K562 (cell line): ENCODE results near the gene TTLL10. TPM values are rescaled to one million over a fixed set of nuclear protein-coding genes. Genes with fewer than 3 reads are reported as not detected.

Source experiments
- ATAC-seq: fragments of 200-7000 bp; cut with Tn5 transposase; 3 replicates; pipeline ENCODE4 v1.9.1; 2020; ENCODE audit warnings: moderate library complexity
- BruUV-seq: library from RNA; stranded (reverse); fragments of 400-500 nt; replicated peaks from 2 replicates; lab custom pipeline; 2021; lab: Mats Ljungman, UMichigan
- CTCF ChIA-PET: fragments of 300-600 bp; formaldehyde crosslinking; extraction: SDS; loops from one replicate; lab custom pipeline; 2021; ENCODE audit warnings: low intra/inter-chr PET ratio; lab: Yijun Ruan, JAX
- POLR2A ChIA-PET: fragments of 300-600, 350-650 bp; sonication (Branson Sonifier 250); formaldehyde crosslinking; extraction: SDS; loops from one replicate; lab custom pipeline; 2021; ENCODE audit warnings: antibody characterized with exemption, inconsistent platforms; lab: Yijun Ruan, JAX
- DNase-seq, 4 experiments: peaks; one replicate each; pipeline versions ENCODE4 v3.0.0 to v3.0.0-alpha.2; 2011 to 2018; ENCODE audit warnings: low spot score in 3 of 4, mixed read lengths in 3 of 4; ENCODE audit errors: extremely low read depth in 1 of 4
- FAIRE-seq: peaks from 2 replicates; lab custom pipeline; 2011; peaks lifted over from hg19 to GRCh38; lab: Jason Lieb, UNC
- H2AFZ ChIP-seq: 2 replicates; pipeline ENCODE4 v1.6.0; 2011; ENCODE audit warnings: low read depth, low read length, control low read depth, inconsistent platforms
- H3K27ac ChIP-seq: fragments of 200-600 bp; 3 replicates; pipeline ENCODE4 v1.8.0; 2011; ENCODE audit warnings: low read depth, mild to moderate bottlenecking, control low read depth, inconsistent platforms, low read length, moderate library complexity, mixed read lengths; ENCODE audit errors: extremely low read depth
- H3K27me3 ChIP-seq, 2 experiments: fragments of 300-600 bp in 1 of 2; 2 replicates in 1 of 2; 3 replicates in 1 of 2; pipeline versions ENCODE4 v1.6.0 to v1.8.0; 2011; ENCODE audit warnings: inconsistent platforms in 2 of 2, low read length in 2 of 2, mild to moderate bottlenecking in 1 of 2, mixed read lengths in 1 of 2, moderate library complexity in 1 of 2; ENCODE audit not compliant: control insufficient read depth in 2 of 2, insufficient read depth in 2 of 2
- H3K36me3 ChIP-seq: fragments of 300-600 bp; 3 replicates; pipeline ENCODE4 v1.8.0; 2011; ENCODE audit warnings: mild to moderate bottlenecking, low read length, inconsistent platforms; ENCODE audit not compliant: control insufficient read depth, insufficient read depth
- H3K4me1 ChIP-seq, 2 experiments: fragments of 200-600 bp in 1 of 2; replicated peaks in 1 of 2; 2 replicates in 1 of 2; 3 replicates in 1 of 2; pipeline versions ENCODE4 v1.5.1 to v1.8.0; 2011; ENCODE audit warnings: inconsistent platforms in 2 of 2, low read length in 2 of 2, mild to moderate bottlenecking in 1 of 2, mixed read lengths in 1 of 2, moderate library complexity in 1 of 2; ENCODE audit not compliant: control insufficient read depth in 2 of 2, insufficient read depth in 2 of 2
- H3K4me2 ChIP-seq: 2 replicates; pipeline ENCODE4 v1.6.1; 2011; ENCODE audit warnings: low read length, control low read depth, inconsistent platforms, mixed read lengths; ENCODE audit not compliant: insufficient read depth
- H3K4me3 ChIP-seq: fragments of 200-600 bp; sonication (generic), shearing (Covaris generic); 2 replicates; pipeline ENCODE4 v1.5.1; 2016; ENCODE audit warnings: control low read depth, inconsistent platforms
- H3K79me2 ChIP-seq: fragments of 200-600 bp; 3 replicates; pipeline ENCODE4 v1.8.0; 2011; ENCODE audit warnings: low read length, inconsistent platforms; ENCODE audit not compliant: control insufficient read depth, insufficient read depth
- H3K9ac ChIP-seq, 2 experiments: 2 replicates each; pipeline versions ENCODE4 v1.6.0 to v1.6.1; 2011; ENCODE audit warnings: low read depth in 2 of 2, low read length in 2 of 2, control low read depth in 1 of 2, inconsistent platforms in 1 of 2, mild to moderate bottlenecking in 1 of 2, mixed read lengths in 1 of 2; ENCODE audit not compliant: insufficient read depth in 1 of 2
- H3K9me1 ChIP-seq: one replicate; pipeline ENCODE4 v1.6.0; 2011; ENCODE audit warnings: inconsistent platforms, mild to moderate bottlenecking, low read length, moderate library complexity; ENCODE audit not compliant: control insufficient read depth, insufficient read depth
- H3K9me3 ChIP-seq: replicated peaks from 2 replicates; pipeline ENCODE4 v1.5.1; 2011; ENCODE audit warnings: low read depth, low read length, inconsistent platforms; ENCODE audit not compliant: control insufficient read depth, insufficient read depth
- H4K20me1 ChIP-seq: replicated peaks from 2 replicates; pipeline ENCODE4 v1.6.1; 2011; ENCODE audit warnings: low read length, inconsistent platforms, mixed read lengths; ENCODE audit not compliant: control insufficient read depth, insufficient read depth
- EP300 ChIP-seq: IDR thresholded peaks from 2 replicates; pipeline ENCODE4 v1.6.1; 2012; ENCODE audit warnings: low read length, improper control_type of control experiment
- FOXA3 ChIP-seq, 2 experiments: fragments of 450-650 bp in 1 of 2; sonication (generic) in 1 of 2; formaldehyde crosslinking; IDR thresholded peaks in 1 of 2; conservative IDR thresholded peaks in 1 of 2; 2 replicates each; pipeline versions ENCODE4 v1.4.0 to v1.8.0; 2020 to 2022; ENCODE audit warnings: mild to moderate bottlenecking in 2 of 2, missing genetic modification reagents in 1 of 2
- SP1 ChIP-seq: sonication (generic); formaldehyde crosslinking; IDR thresholded peaks from 2 replicates; pipeline ENCODE4 v1.8.1; 2022; ENCODE audit warnings: mild to moderate bottlenecking, missing genetic modification reagents
- ZNF239 ChIP-seq: fragments of 250-450 bp; sonication (Bioruptor Pico); IDR thresholded peaks from 2 replicates; pipeline ENCODE4 v1.4.0; 2020; ENCODE audit warnings: mild to moderate bottlenecking
- ZNF785 ChIP-seq: fragments of 250-450 bp; sonication (Bioruptor Pico); IDR thresholded peaks from 2 replicates; pipeline ENCODE4 v1.4.0; 2020; ENCODE audit warnings: mild to moderate bottlenecking
- WGBS: fragments of 100-300 bp; shearing (Covaris generic); methylation state at CpG from one replicate; pipeline ENCODE4 v1.1.6; 2016; ENCODE audit warnings: low coverage, mixed read lengths; ENCODE audit not compliant: insufficient coverage; ENCODE audit errors: missing lambda C conversion rate; 5-methylcytosine and 5-hydroxymethylcytosine counted together
- in situ Hi-C: fragments of 300-500 bp; cut with MboI; formaldehyde crosslinking; loops from 4 replicates; pipeline ENCODE4 v1.15.0; 2018; ENCODE audit warnings: inconsistent platforms, mixed read lengths
- intact Hi-C: fragments of 100-400 bp; cut with micrococcal nuclease; formaldehyde crosslinking; loops from 2 replicates; pipeline ENCODE4 v1.14.2; 2022
- polyA plus RNA-seq, 8 experiments: library from polyadenylated mRNA; depleted of rRNA in 4 of 8; stranded (reverse) in 5 of 8; unstranded in 3 of 8; fragments of >200 nt; fragmentation: Nextera tagmentation in 2 of 8; fragmentation: Illumina TruSeq in 1 of 8; extraction: Ambion mirVana in 2 of 8; extraction: Trizol in 1 of 8; gene quantifications; 2 replicates each; pipeline versions ENCODE4 v1.2.1 to v1.2.3, GENCODE V29; 2011 to 2014; ENCODE audit warnings: inconsistent platforms in 1 of 8, missing spikeins in 1 of 8
- total RNA-seq, 7 experiments: library from RNA; depleted of rRNA in 6 of 7; stranded (reverse); fragments of >200 nt in 6 of 7; fragmentation: Illumina TruSeq in 2 of 7; extraction: Trizol in 2 of 7; gene quantifications; 2 replicates each; pipeline versions ENCODE4 v1.2.1 to v1.2.3, GENCODE V29; 2011 to 2021; ENCODE audit warnings: low replicate concordance in 1 of 7

TTLL10 gene
- total and polyA plus RNA-seq, 9 of the 15 experiments (the other 6 are each of a cell fraction or from before 2014, with no cell fraction given): not detected

DNA sequence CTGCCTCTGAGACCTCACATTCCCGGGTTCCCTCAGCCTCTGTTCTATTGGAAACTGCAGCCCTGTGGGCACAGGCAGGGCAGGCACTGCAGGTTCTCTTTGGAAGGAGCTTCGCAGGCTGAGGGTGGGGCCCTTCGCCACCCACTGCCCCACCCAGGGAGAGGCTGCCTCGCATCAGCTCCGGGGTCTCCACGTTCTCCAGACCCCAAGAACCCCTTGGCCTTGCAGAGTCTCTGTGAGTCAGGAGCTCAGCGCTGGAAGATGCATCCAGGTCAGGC lies 49.2 kb upstream of the TTLL10 start:
- no peak for ATAC-seq
- no peak overlapping the region for H3K4me2 ChIP-seq
- intact Hi-C loops: loop anchor here (5.0 kb wide), 3 partner anchors 83 to 128 kb away; partner anchors contain the start of genes B3GALT6, SDF4 and TNFRSF18
- no peak overlapping the region for H3K9ac ChIP-seq
- in situ Hi-C loops: no loop called here
- ChIA-PET POLR2A (no interaction called here), CTCF (no interaction called here)
- no peak for DNase-seq
- 62% methylated on average over 7 of the region's 7 CpGs for WGBS
- H3K9me1 ChIP-seq: no peaks in the 10 kb centered on the region
- peaks cover 0 to 63% of the 10 kb centered on the region in 2 experiments; a peak in 3 of 5 replicates for H3K4me1 ChIP-seq
- peaks cover 4% of the 10 kb centered on the region; the same call in 1 of the 2 replicates for H4K20me1 ChIP-seq
- peaks cover 17 to 70% of the 10 kb centered on the region in 2 experiments; a peak in 4 of 5 replicates for H3K27me3 ChIP-seq
- no peak overlapping the region for H3K4me3 ChIP-seq
- no peaks in the 10 kb centered on the region for H3K36me3 ChIP-seq
- no TSS peak for BruUV-seq
- H3K27ac ChIP-seq: no peak overlapping the region
- peaks cover 9% of the 10 kb centered on the region for H3K9me3 ChIP-seq
- no peaks in the 10 kb centered on the region for H3K79me2 ChIP-seq
- no peak for FAIRE-seq
- no peak overlapping the region for H2AFZ ChIP-seq
- TF ChIP-seq ZNF785 (CRISPR knock-in tag): no peak
- TF ChIP-seq ZNF239 (CRISPR knock-in tag): no peak
- TF ChIP-seq EP300: no peak
- no peak for TF ChIP-seq FOXA3 (CRISPR knock-in tag; conservative IDR thresholded peaks at IDR 0.05 in 1 of 2, IDR thresholded peaks at IDR 0.05 in 1 of 2)
- 0 out of 2 replicates have a peak, but pooled peaks have one; percentile 7 for TF ChIP-seq SP1 (CRISPR knock-in tag)
